GM18907 (cell line): ENCODE measurements around the gene TRPC1.
"Not testable (repeated sequence)": the region's sequence is repeated elsewhere in the genome, so short reads cannot be mapped to it uniquely, and the experiment has no call there.

Experiments
- ATAC-seq: cut with Tn5 transposase; IDR thresholded peaks from one replicate; pipeline ENCODE4 v1.9.1; 2021; ENCODE audit warnings: mild to moderate bottlenecking, moderate library complexity; ENCODE audit not compliant: unreplicated experiment

TRPC1 gene

DNA sequence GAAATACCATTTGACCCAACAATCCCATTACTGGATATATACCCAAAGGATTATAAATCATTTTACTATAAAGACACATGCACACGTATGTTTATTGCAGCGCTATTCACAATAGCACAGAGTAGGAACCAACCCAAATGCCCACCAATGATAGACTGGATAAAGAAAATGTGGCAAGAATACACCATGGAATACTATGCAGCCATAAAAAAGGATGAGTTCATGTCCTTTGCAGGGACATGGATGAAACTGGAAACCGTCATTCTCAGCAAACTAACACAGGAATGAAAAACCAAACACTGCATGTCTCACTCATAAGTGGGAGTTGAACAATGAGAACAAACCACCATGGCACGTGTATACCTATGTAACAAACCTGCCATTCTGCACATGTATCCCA is 26.7 kb downstream of the TRPC1 start:
- ATAC-seq: not testable (repeated sequence)

DNA sequence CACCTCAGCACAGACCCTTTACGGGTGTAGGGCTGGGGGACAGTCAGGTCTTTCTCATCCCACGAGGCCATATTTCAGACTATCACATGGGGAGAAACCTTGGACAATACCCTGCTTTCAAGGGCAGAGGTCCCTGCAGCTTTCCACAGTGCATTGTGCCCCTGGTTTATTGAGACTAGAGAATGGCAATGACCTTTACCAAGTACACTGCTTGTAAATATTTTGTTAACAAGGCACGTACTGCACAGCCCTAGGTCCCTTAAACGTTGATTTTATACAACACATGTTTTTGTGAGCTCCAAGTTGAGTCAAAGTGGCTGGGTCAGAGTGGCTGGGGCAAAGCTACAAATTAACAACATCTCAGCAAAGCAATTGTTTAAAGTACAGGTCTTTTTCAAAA is 28.8 kb downstream of the TRPC1 start:
- ATAC-seq: not testable (repeated sequence)

DNA sequence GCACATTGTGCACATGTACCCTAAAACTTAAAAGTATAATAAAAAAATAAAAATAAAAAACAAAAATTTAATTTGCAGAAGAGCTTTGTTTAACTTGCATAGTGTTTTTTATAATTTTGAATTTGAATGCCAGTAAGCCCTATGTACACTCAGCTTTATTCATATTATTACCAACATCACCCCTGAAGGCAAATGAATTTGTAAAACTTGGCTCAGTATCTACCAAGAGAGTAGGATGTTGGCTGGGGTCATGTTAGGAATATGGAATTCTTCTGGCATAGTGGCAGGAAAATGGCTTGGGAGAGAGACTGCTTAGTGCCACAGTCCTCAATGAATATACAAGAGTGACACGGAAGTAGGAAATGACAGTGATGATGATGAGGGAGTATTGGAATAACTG is 30.7 kb downstream of the TRPC1 start:
- ATAC-seq: no peak

DNA sequence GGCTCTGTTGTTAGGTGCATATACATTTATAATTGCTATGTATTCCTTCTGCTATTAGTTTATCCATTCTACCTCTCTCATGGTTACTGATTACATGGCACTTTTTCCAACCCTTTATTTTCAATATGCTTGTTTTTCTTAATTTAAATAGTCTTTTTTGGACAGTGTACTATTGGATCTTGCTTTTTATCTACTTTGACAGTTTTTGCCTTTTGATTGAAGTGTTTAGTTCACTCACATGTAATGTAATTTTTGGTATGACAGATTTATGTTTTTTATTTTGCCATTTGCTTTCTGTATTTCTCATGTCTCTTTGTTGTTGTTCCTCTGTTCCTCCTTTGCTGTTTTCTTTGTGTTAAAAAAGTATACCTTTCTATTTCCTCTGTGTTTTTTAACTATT is 44.5 kb downstream of the TRPC1 start:
- no peak for ATAC-seq

DNA sequence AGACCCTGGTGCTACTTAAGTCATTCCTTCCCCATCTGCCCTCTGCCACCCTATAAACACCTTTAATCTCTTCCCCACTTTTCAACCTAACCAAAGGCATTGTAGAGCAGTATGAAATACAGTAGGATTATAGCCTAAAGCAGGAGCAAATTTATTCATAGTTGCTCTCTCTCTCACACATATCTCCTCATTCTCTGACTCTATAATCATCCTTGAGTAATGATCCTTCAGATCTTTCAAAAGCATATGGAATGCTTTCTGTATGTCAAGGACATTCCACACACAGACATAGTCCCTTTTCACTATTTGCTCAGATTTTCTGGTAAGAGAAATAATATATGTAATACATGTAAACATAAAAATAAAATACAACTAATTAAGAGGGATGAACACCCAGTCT is 54.1 kb downstream of the TRPC1 start:
- no peak for ATAC-seq

DNA sequence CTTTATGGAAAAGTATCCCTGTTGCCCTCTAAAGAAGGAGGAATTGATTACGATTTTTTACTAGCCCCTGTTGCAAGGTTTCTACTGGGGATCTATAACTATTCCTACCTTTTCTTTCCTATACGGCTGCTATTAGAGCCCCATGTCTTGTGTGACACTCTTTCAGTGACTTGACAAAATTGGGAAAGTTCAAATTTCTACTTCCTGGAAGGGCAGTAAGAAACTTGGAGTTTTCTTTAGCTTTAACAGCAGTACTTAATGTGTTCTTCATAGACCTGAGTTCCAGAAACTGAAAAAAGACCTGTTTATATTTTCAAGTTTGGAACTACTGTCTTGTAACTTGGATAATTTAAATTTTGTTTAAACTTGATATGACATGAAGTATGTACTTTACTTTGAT is 54.7 kb downstream of the TRPC1 start:
- no peak for ATAC-seq

DNA sequence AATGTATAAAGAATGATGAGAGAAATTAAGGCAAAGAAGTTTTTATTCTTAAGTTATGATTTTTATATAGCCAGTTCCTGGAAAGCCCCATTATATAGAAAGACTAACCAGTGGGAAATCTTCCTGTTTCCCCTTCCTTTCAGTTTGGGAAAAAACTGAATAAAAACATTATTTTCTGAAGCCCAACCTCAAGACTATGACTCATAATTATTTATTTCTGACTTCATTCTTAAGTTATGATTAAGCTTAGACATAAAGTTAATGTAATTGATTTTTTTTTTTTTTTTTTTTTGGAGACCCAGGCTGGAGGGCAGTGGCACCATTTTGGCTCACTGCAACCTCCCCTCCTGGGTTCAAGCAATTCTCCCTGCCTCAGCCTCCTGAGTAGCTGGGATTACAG is 55.8 kb downstream of the TRPC1 start:
- ATAC-seq: no peak

DNA sequence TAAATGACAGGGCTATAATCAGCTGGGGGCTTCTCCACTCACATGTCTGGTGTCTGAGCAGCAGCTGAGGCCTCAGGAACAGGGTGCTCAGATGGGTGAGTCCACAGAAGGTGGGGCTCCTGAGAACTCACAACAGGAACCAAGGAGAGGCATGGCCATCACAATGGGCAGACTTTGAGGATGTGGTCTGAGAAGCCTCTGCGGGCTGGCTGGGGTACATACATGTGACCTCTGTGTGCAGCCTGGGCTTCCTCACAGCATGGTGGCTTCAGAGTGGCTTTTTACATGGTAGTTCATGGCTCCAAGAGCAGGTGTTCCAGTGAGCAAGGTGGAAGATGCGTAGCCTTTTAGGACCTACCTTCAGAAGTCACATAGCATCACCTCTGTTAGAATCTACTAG is 58.8 kb downstream of the TRPC1 start:
- no peak for ATAC-seq

DNA sequence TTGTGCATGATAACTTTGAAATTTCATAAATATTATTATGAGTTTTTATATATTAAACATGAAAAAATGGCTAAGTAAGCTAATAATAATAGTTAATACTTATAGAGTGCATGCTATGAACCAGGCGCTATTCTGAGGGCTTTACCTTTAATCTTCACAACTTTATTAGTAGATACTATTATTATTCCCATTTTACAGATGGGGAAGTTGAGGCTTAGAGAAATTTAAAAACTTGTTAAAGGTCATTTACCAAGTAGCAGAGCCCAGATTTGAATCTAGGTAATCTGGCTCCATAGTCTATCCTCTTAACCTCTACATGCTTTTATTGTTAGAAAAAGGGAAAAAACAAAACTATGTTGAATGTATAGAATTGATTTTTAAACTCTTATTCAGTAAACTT is 60.4 kb downstream of the TRPC1 start:
- no peak for ATAC-seq

DNA sequence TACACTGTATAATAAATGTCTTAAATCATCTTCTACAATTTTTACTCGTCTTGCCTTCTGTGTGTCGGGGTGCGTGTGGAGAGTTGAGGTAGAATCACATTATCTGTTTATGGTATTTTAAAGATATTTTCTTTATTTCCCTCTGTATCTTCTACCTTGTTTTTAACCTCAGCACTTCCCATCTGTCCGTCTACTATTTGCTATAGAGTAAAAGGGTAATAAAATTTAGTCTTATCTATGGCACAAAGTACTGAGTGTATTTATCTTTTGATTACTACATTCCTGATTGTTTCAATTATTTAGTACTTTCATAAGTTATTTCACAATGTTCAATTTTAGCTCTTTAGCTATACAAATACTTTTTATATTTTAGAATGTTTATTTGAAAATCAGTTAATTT is 62.2 kb downstream of the TRPC1 start:
- ATAC-seq: no peak

DNA sequence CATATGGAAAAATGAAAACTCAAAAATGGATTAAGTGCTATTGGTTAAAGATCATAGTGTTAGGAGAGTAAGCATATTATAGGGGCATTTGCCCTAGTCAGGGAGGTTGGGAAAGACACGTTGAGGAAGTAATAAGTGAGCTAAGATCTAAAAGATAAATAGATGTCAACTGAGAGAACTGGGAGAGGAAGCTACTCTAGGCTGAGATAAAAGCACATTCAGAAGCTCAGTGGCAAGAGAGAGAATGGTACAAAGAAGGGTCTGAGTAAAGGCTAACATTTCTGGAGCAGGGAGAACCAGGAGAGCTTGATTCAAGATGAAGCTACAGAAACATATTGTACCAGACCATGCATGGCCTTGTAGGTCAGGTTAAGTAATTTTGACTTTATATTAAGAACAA is 63.9 kb downstream of the TRPC1 start:
- no peak for ATAC-seq

DNA sequence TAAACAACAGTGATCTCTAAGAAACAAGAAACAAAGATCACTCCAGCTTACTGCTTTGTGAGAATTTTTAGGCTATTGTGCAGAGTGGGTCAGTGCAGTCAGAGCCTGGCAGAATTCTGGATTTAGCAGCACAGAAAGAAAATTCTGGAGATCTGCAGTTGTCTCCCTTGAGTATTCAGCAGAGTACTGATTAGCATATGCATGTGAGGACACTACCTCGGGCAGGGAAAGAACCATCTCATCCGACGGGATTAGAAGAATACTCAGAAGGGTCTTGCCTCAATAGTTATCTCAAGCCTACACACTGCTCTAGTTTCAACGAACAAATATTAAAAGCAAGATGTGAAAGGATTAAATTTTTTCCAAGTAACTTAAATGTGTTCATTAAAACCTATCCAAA is 70.7 kb downstream of the TRPC1 start:
- ATAC-seq: no peak

DNA sequence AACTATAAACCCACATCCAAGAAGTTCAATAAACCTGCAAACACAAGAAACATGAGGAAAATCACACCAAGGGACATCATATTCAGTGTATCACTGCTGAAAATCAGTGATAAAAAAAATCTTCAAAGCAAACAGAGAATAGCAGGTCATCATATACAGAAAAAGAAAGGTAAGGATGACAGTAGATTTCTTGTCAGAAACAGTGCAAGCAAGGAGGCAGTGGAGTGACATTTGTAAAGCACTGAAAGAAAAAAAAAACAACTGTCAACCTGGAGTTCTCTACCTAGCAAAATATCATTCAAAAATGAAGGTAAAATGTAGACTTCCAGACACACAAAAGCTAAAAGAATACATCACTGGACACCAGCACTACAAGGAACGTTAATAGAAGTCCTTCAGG is 71.5 kb downstream of the TRPC1 start:
- ATAC-seq: no peak

DNA sequence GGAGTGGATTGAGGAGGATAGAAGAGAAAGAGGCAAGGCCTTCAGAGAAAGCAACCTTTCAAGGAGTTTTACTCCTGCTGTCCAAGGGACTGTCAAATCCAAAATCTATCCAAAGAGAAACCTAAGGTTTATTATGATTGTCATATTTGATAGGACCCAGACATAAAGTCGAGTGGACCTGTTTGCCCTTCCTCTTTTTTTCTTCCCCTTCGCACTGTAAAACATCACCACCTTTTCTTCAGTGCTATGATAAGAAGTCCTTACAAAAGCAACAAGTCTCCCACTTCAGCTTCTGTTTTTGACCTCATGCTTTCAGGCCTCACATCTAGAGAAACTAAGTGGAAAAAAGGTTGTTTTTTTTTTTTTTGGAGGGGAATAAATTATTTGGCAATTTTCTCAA is 73.0 kb downstream of the TRPC1 start:
- ATAC-seq: no peak

DNA sequence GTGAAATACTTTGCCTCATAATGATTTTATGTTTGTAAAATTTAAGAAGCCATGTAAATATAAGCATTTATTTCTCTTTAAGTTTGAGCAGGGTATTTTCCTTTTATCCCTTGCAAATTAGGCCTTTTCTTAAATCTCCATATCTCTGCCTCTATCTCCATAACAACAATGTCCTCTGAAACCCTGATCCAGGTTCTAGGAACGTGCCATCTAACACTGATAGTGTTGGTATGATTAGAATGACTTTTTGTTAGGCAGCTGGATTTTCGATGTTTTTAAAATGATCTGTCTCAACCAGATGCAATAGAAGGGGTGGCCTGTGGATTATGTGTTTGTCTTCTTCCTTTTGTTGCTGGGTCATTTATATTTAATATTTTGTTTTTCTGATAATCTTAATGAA is 77.9 kb downstream of the TRPC1 start:
- no peak for ATAC-seq

DNA sequence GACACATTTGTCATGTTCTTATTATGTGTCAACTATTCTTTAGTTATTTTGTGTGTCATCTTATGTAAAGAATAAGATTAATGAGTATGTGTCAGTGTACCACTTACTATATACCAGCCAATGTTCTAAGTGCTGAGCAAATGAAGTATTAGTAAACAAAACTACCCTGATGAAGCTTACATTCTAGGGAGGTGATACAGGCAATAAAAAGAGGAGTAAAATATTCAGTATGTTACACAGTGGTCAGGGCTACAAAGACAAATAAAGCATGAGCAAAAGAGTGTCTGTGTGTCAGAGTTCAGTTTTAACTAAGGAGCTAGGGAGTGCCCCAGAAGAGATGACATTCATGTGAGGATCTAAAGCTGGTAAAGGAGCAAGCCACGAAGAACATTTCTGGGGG is 79.1 kb downstream of the TRPC1 start:
- no peak for ATAC-seq

DNA sequence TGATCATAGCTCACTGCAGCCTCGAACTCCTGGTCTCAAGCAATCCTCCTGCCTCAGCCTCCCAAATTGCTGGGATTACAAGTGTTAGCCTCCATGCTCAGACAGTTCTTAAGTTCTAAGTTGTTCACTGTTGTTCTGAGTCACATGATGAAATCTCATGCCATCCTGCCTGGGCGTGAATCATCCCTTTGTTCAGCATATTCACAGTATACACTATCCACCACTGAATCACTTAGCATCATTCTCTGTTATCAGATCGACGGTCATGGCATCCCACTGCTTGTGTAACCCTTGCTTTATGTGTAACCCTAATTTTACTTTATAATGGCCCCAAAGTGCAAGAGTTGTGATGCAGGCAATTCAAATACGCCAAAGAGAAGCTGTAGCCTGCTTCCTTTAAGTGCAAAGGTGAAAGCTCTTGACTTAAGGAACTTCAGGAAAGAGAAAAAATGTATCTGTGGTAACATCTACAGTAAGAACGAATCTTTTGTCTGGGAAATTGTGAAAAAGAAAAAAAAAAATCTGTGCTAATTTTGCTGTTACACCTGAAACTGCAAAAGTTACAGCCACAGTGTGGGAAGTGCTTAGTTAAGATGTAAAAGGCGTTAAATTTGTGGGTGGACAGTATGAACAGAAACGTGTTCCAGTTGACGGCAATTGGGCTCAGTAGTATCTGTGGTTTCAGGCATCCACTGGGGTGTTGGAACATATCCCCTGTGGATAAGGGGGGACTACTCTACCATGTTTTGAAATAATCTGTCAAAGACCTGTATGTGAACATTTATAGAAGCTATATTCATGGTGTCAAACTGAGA is 84.5 kb downstream of the TRPC1 start:
- no peak for ATAC-seq

DNA sequence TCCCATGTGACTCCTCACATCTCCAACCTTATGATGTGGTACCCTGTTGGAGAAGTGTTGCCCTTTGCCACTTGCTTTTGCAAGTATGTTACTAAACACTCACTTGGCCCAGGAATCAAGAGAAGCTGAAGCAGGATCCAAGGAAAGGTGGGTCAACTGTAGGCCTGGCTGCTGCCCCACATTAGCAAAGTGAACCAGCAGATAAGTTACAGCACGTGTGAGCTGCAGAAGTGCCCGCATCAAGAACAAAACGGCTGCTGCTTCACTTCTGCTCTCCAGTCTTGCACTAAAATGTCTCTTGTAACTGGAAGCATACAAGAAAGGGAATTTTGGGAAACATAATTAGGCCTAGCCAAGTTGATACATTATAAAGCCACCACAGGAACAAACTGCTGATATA is 85.4 kb downstream of the TRPC1 start:
- ATAC-seq: no peak

DNA sequence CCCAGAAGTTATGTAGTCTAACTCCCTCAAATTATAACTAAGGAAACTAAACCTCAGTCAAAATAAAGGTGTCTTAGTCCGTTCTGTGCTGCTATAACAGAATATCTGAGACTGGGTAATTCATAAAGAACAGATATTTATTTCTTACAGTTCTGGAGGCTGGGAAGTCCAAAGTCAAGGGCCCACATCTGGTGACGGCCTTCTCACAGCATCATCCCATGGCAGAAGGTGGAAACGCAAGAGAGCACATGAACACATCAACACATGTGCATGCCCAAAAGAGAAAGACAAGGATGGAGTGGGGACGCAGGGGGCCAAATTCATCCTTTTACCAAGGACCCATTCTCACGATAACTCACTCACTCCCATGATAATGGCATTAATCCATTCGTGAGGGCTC is 92.0 kb downstream of the TRPC1 start:
- ATAC-seq: no peak

DNA sequence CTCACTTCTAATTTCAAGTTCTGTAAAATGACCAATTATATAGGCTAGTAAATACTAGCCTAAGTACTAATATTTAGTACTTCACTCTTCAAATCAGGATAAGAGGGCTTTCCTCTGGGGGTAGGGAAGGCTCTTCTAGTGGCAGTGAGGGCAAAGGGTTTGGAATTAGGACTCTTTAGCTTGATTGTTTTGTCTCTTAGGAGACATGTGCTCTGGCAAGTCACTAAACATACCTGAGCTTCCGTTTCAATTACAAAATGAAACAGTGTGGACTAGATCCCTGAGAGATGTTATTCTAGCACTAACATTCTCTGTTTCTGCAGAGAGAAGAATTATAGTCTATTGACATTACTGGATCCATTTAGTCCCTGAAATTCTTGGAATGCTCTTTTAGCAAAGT is 93.5 kb downstream of the TRPC1 start:
- no peak for ATAC-seq

DNA sequence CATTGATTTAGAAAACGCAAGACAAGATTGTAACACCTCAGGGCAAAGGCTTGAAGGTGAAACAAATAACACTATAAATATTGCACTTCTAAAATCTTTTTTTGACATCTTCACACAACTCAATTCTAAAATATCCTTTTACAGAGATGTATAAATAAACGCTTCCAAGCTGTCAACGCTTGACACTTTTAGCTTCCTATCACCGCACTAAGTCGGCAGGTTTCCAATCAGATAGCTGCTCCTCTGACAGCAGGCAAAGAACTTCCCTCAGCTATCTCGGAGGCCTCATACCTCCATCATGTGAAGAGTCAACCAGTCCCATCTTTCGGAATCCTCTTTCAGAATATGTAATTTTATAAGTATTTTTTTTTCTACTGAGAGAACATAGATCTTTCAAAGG is 94.1 kb downstream of the TRPC1 start:
- ATAC-seq: no peak

DNA sequence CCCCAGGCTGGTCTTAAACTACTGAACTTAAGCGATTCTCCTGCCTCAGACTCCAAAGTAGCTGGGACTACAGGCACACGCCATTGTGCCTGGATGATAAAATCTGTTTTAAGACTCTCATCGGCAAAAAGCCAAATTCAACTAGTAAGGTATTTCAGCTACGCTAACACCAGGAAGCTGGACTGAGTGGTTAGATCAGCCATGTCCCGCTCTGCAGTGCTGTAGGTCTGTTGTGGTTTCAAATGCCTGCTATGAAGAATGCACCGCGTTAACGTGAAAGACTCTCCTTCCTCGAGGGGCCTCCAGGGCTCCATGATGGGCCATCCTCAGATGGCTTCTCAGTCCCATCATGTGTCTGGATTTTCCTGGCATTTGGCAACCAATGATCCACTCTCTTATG is 94.8 kb downstream of the TRPC1 start:
- ATAC-seq: no peak

DNA sequence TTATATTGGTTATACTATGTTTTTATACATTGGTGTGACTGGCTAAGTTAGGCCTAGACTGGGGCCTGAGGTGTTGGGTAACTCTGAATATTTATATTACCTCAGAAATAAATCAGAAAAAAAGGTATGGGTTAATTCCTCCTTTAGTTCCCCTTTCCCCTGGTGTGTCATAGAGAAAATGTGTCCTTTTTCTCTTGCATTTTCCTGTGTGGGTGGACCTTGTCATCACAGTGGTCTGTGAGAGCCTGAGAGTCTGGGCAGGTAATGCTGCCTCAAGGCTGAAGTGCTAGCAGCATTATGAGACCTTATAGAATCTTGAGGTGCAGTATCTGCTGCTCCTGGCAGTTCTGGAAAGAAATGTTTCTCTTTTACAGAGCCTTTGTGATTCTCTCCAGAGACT is 95.3 kb downstream of the TRPC1 start:
- ATAC-seq: no peak
